ENCODE measurements around the gene MIDN. TPM values are rescaled to one million over a fixed set of nuclear protein-coding genes. Genes with fewer than 3 reads are reported as not detected.

The MIDN gene
- total and polyA plus RNA-seq, 10 of the 15 experiments (the other 5 are each of a cell fraction or from before 2014, with no cell fraction given) = 0.38 to 51.5 (median 7.2) TPM

DNA sequence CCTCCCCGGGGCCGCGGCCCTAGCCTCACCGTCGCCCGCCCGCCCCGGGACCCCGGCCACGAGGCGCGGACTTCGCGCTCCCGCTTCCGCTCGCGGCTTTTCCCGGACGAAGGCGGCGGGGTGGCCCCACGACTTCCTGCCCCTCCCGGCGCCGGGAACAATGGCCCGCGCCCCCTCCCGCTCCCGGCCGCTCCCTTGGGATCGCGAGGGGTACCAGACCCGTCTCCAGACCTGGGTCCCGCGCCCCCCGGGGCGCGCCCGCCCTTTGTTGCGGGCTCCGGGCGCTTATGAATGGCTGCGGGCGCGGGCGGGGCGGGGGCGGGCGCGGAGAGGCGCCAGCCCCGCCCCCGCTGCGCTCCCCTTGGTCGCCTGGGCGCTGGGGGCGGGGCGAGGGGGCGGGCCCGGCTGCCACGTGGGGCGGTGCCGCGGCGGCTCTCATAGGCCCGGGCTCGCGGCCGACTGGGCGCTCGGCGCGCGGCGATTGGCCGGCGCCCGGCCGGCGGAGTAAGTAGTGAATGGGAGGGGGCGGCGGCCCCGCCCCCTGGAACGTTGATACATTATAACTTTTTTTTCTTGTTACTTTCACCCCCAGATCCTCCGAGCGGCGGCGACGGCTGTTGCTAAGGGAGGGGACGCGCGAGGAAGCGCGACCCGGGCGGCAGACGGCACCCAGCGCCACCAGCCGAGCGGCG lies 1.1 kb downstream of the MIDN start (continued):
- TF ChIP-seq, protein P1, sequence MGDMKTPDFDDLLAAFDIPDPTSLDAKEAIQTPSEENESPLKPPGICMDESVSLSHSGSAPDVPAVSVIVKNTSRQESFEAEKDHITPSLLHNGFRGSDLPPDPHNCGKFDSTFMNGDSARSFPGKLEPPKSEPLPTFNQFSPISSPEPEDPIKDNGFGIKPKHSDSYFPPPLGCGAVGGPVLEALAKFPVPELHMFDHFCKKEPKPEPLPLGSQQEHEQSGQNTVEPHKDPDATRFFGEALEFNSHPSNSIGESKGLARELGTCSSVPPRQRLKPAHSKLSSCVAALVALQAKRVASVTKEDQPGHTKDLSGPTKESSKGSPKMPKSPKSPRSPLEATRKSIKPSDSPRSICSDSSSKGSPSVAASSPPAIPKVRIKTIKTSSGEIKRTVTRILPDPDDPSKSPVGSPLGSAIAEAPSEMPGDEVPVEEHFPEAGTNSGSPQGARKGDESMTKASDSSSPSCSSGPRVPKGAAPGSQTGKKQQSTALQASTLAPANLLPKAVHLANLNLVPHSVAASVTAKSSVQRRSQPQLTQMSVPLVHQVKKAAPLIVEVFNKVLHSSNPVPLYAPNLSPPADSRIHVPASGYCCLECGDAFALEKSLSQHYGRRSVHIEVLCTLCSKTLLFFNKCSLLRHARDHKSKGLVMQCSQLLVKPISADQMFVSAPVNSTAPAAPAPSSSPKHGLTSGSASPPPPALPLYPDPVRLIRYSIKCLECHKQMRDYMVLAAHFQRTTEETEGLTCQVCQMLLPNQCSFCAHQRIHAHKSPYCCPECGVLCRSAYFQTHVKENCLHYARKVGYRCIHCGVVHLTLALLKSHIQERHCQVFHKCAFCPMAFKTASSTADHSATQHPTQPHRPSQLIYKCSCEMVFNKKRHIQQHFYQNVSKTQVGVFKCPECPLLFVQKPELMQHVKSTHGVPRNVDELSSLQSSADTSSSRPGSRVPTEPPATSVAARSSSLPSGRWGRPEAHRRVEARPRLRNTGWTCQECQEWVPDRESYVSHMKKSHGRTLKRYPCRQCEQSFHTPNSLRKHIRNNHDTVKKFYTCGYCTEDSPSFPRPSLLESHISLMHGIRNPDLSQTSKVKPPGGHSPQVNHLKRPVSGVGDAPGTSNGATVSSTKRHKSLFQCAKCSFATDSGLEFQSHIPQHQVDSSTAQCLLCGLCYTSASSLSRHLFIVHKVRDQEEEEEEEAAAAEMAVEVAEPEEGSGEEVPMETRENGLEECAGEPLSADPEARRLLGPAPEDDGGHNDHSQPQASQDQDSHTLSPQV (IDR thresholded peaks at IDR 0.05) = no peak
- TF ChIP-seq GATAD2B (conservative IDR thresholded peaks at IDR 0.05; ENCODE audit: low read depth) = no peak
- TF ChIP-seq BACH1 (IDR thresholded peaks at IDR 0.05; ENCODE audit: borderline replicate concordance) = no peak; the same call in 1 of the 2 replicates
- TF ChIP-seq EGR1 (IDR thresholded peaks at IDR 0.05; ENCODE audit: borderline replicate concordance in 1 of 2, low read depth in 2 of 2, low read length in 2 of 2) = peak in 1 of 2 experiments; percentile 90; a peak in 2 of 3 replicates
- TF ChIP-seq, protein P2, sequence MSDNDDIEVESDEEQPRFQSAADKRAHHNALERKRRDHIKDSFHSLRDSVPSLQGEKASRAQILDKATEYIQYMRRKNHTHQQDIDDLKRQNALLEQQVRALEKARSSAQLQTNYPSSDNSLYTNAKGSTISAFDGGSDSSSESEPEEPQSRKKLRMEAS (IDR thresholded peaks at IDR 0.05; ENCODE audit: low read depth, low read length) = 0 out of 2 replicates have a peak, but pooled peaks have one; percentile 5
- TF ChIP-seq, protein P3, sequence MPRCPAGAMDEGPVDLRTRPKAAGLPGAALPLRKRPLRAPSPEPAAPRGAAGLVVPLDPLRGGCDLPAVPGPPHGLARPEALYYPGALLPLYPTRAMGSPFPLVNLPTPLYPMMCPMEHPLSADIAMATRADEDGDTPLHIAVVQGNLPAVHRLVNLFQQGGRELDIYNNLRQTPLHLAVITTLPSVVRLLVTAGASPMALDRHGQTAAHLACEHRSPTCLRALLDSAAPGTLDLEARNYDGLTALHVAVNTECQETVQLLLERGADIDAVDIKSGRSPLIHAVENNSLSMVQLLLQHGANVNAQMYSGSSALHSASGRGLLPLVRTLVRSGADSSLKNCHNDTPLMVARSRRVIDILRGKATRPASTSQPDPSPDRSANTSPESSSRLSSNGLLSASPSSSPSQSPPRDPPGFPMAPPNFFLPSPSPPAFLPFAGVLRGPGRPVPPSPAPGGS (IDR thresholded peaks at IDR 0.05; ENCODE audit: borderline replicate concordance, insufficient read depth, low read depth, low read length, poor library complexity, severe bottlenecking) = no peak
- peak; percentile 71; the same call in 1 of the 2 replicates for TF ChIP-seq POLR2AphosphoS2 (IDR thresholded peaks at IDR 0.05; ENCODE audit: low read depth, low read length)
- peak; percentile 76 for TF ChIP-seq SP1 (IDR thresholded peaks at IDR 0.05; ENCODE audit: low read depth, low read length)
- TF ChIP-seq, protein P4, sequence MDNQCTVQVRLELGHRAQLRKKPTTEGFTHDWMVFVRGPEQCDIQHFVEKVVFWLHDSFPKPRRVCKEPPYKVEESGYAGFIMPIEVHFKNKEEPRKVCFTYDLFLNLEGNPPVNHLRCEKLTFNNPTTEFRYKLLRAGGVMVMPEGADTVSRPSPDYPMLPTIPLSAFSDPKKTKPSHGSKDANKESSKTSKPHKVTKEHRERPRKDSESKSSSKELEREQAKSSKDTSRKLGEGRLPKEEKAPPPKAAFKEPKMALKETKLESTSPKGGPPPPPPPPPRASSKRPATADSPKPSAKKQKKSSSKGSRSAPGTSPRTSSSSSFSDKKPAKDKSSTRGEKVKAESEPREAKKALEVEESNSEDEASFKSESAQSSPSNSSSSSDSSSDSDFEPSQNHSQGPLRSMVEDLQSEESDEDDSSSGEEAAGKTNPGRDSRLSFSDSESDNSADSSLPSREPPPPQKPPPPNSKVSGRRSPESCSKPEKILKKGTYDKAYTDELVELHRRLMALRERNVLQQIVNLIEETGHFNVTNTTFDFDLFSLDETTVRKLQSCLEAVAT (IDR thresholded peaks at IDR 0.05) = no peak
- TF ChIP-seq RAD51 (IDR thresholded peaks at IDR 0.05) = no peak
- peak; percentile 83 for TF ChIP-seq NFYB (IDR thresholded peaks at IDR 0.05; ENCODE audit: insufficient read depth, low read depth, low read length)
- TF ChIP-seq, protein P5, sequence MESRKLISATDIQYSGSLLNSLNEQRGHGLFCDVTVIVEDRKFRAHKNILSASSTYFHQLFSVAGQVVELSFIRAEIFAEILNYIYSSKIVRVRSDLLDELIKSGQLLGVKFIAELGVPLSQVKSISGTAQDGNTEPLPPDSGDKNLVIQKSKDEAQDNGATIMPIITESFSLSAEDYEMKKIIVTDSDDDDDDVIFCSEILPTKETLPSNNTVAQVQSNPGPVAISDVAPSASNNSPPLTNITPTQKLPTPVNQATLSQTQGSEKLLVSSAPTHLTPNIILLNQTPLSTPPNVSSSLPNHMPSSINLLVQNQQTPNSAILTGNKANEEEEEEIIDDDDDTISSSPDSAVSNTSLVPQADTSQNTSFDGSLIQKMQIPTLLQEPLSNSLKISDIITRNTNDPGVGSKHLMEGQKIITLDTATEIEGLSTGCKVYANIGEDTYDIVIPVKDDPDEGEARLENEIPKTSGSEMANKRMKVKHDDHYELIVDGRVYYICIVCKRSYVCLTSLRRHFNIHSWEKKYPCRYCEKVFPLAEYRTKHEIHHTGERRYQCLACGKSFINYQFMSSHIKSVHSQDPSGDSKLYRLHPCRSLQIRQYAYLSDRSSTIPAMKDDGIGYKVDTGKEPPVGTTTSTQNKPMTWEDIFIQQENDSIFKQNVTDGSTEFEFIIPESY (IDR thresholded peaks at IDR 0.05) = no peak
- TF ChIP-seq POLR2A (IDR thresholded peaks at IDR 0.05; ENCODE audit: low read depth, low read length) = peak; percentile 90
- no peak for TF ChIP-seq ZSCAN29 (IDR thresholded peaks at IDR 0.05)
- TF ChIP-seq, protein P6, sequence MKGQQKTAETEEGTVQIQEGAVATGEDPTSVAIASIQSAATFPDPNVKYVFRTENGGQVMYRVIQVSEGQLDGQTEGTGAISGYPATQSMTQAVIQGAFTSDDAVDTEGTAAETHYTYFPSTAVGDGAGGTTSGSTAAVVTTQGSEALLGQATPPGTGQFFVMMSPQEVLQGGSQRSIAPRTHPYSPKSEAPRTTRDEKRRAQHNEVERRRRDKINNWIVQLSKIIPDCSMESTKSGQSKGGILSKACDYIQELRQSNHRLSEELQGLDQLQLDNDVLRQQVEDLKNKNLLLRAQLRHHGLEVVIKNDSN (IDR thresholded peaks at IDR 0.05; ENCODE audit: borderline replicate concordance, extremely low read length, insufficient read depth, low read depth, low read length) = peak; percentile 75
- TF ChIP-seq CREM (IDR thresholded peaks at IDR 0.05; ENCODE audit: low read depth) = no peak

All from GM12878 (cell line).